HG02852 (cell line): ENCODE data around the gene HABP4.

Experiments used
- ATAC-seq: cut with Tn5 transposase; IDR thresholded peaks from one replicate; pipeline ENCODE4 v1.9.1; 2021; ENCODE audit warnings: mild to moderate bottlenecking, moderate library complexity; ENCODE audit not compliant: unreplicated experiment

HABP4 gene

DNA sequence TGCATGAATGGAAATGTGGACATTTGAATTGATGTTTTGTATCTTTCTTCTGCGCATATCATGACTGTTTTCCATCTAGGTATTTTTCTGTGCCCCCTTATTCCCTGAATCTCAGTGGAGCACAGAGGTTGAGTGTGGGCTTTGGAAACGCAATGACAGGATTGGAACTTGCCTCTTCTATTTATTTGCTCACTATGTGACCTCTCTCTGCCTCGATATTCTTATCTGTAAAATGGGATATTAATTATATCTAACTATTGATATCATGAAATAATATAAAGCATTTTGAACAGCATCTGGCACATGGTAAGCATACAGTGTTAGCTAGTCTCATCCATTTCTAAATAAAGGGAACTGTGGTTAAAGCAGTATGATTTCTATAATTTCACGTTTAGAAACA is 26.0 kb downstream of the HABP4 start:
- no peak for ATAC-seq

DNA sequence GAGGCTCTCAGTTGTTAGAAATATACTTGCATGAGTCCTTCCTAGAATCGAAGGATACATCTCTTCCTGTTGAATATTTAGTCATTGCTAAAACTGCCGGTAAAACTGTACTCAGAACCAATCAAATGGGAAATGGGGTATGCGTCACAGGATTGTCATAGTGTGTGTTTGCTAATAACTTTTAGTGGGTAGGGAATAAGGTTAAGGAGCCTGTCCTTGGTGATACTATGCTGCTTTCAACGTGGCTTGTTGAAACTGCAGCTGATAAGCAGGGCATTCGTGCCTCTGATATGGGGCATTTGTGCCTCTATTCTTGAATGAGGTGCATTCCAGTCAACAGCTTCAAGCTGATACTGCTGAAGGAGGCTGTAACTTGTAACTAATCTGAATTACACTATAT is 26.6 kb downstream of the HABP4 start:
- no peak for ATAC-seq

DNA sequence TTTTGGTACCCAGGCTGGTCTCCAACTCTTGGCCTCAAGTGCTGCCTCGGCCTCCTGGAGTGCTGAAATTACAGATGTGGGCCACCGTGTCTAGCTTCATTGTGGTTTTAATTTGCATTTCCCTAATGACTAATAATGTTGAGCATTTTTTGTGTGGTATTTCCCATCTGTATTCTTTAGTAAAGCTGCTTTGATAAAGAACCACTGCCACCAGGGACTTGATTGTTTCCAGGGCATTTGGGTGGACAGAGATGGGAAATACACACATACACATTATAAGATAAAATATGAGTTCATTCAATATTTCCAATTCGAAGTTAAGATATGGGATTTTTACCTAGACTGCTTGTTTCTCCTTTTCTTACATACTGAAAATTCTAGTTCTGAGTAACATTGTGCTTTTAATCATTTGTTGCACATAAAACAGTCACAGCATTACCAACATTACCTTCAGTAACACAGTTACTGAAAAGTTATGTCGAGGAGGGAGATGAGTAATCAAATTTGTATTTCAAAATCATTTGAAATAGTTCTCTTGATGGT is 28.9 kb downstream of the HABP4 start:
- ATAC-seq: peak; percentile 82

DNA sequence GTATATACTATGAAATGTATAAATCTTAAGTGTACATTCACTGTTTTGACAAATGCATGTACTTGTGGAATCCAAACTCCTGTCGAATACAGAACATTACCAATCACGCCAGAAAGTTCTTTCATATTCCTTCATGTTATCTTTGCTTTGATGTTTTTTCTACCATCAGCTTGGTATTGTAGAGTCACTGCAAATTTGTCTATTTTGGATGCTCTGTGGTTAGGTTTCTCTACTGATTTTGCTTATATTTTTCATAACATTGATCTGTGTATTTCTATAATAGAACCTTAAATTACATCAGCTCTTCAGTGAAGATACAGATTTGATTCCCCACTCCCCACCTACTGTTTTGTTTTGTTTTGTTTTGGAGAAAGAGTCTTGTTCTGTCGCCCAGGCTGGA is 30.8 kb downstream of the HABP4 start:
- ATAC-seq: no peak

DNA sequence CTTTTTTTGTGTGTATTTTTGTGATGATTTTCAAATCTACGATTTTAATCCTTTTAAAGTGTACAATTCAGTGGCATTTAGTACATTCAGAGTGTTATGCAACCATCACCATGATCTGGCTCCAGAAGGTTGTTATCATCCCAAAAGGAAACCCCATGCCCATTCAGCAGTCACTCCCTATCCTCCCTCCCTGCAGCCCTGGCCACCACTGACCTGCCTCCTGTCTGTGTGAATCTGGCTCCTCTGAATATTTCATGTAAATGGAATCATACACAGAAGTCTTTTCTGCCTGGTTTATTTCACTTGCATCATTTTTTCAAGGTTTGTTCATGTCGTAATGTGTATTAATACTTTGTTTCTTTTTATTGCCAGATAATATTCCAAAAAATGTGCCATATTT is 32.5 kb downstream of the HABP4 start:
- no peak for ATAC-seq

DNA sequence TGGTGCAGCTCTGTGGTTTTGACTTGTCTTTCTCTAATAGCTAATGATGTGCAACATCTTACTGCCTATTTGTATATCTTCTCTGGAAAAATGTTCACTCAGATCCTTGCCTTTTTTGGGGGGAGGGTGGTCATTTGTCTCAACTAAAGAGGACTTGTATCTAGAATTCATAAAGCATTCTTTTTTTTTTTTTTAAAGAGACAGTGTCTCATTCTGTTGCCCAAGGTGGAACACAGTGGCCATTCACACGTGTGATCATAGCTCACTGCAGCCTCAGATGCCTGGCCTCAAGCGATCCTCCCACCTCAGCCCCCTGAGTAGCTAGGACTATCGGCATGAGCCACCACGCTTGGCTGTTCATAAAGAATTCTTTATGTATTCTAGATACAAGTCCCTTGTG is 33.2 kb downstream of the HABP4 start:
- ATAC-seq: no peak

DNA sequence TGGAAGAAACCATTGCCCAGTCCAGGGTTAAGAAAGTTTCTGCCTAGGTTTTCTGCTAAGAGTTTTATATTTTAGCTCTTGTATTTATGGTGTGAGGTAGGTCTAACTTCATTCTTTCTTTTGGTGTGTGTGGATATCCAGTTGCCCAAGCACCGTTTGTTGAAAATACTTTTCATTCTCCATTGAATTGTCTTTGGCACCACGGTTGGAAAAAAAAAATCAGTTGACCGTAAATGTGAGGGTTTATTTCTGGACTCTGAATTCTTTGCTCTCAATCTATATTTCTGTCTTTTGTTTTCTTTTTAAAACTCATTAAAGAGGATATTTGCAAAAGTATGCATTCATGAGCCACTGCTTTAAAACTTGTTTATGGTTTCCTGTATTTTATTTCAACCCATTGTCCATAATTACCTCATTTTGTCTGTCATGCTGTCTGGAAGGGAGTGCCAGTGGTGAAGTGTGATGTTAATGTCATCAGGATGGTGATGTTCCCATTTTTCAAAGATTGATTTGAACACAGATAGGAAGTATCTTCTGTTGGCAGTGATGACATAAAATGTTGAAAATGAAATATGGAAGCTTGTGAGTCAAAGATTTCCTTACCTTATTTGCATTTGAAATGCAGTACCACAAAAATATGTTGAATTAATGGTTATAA is 33.9 kb downstream of the HABP4 start:
- ATAC-seq: no peak

DNA sequence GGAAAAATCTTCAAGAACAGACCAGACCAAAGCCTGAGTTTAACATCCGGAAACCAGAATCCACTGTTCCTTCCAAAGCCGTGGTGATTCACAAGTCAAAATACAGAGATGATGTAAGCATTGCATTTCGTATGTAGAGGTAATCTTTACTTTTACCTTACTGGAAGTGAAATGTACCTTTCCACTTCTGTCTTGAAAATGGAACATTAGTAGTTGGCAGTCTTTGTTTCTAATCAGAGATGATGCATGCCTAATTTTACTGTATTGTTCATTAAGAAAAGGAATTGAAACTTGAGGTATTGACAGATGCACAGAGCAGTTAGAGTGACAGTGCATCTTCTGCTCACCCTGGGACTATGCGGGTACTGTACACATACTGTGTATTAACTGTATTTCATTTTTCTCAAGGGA is 34.6 kb downstream of the HABP4 start:
- ATAC-seq: peak; percentile 98

DNA sequence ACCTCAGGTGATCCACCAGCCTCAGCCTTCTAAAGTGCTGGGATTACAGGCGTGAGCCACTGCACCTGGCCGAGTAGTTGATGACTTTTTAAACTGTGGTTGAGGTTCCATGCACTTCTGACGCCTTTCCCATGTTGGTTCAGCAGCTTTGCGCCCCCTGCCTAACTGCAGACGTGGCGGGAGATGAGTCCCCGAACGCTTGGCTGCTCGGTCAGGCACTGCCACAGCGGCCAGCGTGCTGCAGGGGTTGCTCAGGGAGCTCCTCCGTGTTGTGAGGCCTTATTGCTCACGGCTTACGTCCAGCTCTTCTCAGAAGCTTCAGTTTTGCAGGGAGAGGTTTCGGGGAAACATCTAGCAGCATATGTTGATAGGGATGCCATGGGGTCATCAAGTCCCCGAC is 35.3 kb downstream of the HABP4 start:
- no peak for ATAC-seq

DNA sequence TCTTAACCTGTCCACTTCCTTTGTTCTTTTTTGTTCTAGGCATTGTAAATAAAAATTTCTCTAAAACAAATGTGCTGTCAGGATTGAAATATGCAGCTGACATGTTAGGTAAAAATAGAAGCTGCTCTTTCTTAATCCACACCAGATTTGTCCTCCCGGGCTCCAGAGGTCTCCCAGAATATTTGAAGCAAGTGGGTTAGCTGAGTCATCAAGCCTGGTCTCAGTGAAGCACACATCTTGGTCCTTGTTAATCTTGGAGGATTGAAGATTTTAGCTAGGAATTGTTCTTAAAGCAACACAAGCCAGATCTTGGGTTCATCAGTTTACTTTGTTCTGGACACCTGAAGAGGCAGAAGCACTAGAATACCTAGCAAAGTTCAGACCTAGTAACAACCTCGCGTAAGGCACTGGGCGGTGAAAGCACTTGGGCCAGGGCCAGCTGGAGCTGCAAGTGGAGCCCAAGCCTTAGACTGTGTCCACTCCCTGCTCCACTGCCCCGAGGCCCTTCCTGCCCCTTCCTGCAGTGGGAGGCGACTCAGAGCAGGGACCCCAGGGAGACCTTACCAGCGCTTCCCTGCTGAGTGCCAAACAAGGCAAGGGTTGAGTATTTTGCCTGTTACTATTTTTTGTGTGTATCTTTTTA is 36.5 kb downstream of the HABP4 start:
- ATAC-seq: no peak

DNA sequence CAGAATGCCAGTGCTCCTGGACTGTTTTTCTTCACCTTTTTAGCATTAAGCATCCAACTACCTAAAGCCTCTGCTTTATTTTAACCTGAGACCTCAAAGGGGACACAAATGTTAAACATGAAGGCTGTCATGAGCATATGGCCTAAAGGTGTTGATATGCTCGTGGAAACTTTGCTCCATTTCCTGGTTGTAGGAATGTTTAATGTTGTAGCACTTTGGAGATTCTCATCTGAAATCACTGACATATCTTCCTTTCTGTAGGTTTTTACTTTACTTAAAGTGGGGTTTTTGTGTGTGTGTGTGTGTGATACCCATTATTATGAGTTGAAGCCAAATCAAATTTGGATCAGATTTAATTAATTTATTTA is 37.0 kb downstream of the HABP4 start:
- no peak for ATAC-seq

DNA sequence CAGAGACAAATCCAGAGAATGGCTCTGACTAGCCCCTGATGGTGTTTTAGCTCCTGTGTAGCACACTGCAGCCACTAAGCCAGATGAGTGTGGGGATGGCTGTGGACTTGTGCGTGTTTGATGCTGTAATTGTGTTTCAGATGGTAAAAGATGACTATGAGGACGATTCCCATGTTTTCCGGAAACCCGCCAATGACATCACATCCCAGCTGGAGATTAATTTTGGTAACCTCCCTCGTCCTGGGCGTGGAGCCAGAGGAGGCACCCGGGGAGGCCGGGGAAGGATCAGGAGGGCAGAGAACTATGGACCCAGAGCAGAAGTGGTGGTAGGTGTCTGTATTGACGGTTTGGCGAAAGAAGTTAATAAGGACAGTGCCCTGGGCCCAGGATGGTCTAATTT is 38.0 kb downstream of the HABP4 start:
- ATAC-seq: no peak

DNA sequence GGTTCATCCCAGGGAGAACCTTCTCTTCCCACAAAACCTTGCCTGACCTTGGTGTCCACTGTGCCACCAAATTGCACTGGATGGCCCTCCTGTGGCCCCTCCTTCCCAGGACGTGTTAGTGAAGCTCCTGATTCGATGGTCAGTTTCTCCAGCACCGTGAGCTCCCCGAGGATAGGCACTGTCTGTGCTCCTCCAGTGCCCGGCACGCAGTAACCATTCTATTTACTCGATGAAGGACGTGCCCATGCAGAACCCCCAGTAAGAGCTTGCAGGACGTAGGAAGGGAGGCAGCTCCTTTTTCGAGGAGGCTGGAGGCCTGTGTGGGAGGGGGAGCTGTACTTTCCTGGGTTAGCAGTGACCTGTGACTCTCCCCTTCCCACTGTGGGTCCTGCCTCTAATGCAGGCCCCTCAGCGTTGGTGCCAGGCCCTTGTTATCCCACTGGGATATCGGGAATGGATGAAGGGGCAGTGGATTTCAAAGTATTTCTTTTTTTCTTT is 39.6 kb downstream of the HABP4 start:
- no peak for ATAC-seq

DNA sequence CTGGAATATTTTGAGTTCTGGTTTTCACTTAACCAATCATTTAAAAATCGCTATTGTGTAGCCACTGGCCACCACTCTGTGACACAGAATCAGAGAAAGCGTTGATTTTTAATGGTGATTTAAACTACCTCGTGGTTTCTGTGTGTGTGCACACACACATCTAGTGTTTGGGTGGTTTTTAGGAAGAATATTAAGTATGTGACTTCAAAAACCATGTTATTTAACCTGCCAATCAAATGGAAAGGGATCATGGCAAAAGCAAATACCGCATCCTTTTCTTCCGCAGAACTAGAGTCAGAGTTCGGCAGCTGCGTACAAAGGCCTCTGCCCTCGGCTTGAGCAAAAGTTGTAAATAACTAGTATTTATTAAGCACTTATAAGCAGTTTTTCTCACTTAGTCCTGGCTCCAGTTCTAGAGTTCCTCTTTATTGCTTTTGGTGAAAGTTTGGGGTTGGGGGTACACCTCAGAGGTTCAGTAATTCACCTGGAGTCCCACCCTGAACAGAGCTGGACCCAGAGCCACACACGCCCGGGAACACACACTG is 40.6 kb downstream of the HABP4 start:
- no peak for ATAC-seq

DNA sequence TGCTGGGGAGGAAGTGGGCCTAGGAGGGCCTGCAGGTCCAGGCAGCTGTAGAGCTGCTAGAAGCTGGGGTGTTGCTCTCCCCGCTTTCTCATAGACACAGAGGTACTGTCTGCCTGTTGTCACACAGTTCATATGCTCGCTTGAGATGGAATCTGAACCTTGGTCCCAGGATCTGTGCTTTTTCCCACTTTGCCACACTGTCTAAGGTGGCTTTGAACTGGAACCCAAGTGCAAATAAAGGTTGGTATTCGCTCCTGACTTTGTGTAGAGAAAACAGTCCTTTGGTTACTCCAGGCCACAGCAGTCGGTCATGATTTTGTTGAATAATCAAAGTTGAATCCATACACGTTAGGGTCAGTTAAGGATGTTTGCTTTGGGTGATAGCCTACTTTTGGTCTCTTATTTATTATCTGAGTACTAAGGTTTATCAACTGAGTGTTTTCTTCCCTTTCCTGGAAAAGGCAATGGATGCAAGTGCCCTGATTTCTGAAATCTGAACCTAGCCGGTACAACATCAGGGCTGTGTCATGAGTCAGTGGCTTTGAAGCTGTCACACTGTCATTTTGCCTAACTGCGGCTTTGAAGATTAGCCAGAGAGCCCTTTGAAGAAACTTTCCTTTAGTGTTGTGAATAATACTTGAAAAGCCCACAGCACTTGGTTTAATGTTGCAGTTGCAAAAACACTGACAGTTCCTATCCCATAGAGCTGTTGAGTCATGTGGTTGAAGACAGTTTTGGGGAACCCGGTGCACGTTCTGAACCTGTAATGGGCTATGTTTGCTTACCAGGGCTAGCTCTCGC is 41.3 kb downstream of the HABP4 start:
- ATAC-seq: no peak

DNA sequence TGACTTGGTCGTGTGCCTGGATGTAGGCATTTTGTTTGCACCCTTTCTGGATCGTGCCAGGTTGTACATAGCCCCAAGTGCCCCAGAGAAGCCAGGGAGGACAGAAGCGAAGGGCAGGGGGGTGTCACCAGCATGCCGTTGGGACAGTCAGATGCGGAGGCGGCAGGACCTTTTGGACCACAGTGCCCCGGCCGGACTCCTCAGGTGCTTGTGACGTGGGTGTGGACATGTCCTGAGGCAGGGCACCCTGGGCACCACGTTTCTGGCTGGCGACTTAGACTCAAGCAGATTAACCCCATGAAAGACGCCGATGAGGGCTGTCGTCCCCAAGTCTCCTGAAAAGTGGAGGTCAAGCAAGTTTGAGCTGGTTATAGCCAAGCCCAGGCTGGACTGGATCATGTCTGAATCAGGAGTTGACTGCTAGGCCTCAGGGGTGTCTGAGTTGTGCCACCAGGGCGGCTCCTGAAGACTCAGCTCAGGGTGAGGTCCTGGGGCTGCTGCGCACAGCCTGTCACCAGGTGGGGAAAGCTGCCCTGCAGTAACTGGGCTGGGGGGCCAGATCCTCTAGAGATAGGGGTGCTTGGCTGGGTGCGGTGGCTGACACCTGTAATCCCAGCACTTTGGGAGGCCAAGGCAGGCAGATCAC is 42.0 kb downstream of the HABP4 start:
- ATAC-seq: no peak

DNA sequence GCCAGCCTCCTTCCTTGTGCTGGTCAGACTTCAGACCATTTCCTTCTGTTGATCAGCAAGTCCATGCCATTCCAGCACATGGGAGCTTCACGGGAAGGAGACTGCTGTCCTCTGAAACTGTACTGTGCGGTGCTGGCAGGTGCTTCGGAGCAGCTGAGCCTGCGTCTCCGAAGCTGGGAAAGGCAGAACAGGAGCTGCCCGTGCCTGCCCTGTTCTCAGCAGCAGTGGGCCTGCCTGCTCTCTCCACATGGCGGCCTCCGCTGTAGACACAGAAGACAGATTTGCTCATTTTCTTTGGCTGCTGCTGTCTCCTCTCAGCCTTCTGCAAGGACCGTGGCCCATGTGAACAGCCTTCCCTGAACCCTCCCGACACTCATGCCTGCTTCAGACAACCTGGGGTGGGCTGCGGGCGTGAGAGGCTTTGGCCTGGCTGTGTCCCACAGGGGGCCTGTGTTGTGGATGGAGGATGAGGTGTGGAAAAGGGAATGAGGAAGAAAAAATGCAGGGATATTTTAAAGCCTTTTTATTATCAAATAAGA is 43.1 kb downstream of the HABP4 start:
- no peak for ATAC-seq

DNA sequence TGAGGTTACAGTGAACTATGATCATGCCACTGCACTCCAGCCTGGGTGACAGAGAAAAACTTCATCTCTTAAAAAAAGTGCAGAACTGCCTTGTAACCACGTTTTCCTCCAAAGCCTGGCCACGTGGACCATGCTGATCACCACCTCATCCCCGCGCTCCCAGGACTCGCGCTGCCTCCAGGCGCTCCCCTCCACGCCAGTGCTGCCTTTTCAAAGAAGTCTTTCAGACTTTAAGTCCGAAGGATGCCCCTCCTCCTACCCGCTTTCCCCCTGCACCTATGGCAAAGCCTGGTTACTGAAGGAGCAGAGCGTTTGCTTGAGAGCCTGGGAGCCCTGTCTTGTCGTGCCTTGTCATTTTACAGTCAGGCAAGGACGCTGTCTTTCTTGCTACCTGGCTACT is 43.8 kb downstream of the HABP4 start:
- no peak for ATAC-seq

DNA sequence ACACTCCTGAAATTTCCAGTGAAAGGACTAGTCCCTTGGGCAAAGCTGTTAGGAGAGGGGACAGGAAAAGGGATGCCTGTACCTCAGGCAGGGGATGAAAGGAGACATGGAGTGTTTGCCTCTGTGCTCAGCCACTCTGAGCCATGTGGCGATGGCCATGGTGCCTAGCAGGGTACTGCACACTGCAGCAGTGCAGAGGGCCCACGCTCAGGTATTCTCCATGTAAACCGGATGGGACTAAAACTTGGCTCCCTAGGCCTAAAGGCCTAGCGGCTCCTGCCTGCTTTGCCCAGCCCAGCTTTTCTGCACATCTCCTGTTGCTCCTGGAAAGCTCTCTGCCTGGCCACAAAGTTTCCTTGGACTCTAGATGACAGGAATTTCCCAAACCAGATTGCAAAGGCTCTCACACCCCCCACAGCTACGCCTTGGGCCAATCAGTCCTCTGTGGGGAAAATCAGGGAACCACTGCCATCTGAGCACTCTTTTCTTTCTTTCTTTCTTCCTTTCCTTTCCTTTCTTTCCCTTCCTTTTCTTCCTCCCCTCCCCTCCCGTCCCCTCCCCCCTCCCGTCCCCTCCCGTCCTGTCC is 44.3 kb downstream of the HABP4 start:
- ATAC-seq: no peak

DNA sequence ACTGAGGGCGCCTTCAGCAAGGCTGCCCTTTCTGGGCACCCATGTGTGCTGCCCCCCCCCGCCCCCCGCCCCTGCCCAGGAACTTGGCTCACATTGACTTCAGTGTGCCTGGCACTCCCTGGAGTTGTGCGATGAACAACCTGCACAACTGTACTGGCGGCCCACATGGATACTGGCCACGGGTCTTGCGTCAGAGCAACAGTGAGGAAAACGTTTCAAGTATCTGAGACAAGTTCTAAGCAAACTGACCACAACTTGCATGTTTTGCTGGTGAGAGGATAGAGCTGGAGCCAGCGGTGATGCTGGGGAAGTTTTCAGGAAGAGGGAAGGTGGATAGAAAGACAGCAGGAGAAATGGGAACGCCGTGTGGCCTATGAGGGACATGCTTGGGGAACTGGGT is 45.4 kb downstream of the HABP4 start:
- ATAC-seq: no peak
